Measurements from ENCODE around the gene GNB4.

Gene GNB4

DNA sequence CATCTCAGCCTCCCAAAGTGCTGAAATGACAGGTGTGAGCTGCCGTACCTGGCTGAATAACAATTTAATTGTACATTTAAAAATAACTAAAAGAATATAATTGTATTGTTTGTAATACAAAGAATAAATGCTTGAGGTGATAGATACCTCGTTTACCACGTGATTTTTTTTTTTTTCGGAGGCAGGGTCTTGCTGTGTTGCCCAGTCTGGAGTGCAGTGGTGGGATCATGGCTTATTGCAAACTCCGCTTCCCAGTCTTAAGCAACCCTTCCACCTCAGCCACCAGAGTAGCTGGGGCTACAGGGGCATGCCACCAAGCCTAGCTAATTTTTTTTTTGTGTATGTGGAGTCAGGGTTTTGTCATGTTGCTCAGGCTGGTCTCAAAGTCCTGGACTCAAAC is 87.9 kb downstream of the GNB4 start:
- H3K79me2 ChIP-seq (ENCODE audit: insufficient read depth, low read depth): no peaks in the 10 kb centered on the region
- H3K27ac ChIP-seq: no peak overlapping the region
- no peak overlapping the region for H2AFZ ChIP-seq (ENCODE audit: low read depth)
- peaks cover 3% of the 10 kb centered on the region; the same call in 1 of the 2 replicates for H3K36me3 ChIP-seq (ENCODE audit: insufficient read depth)
- H3K27me3 ChIP-seq (ENCODE audit: insufficient read depth, low read depth): no peaks in the 10 kb centered on the region
- no peak overlapping the region for H3K4me3 ChIP-seq (IDR thresholded peaks at IDR 0.05; ENCODE audit: insufficient read depth, low read depth, low read length)
- no peak overlapping the region for H3K4me2 ChIP-seq
- peaks cover 3% of the 10 kb centered on the region for H3K4me1 ChIP-seq (ENCODE audit: low read depth, poor library complexity, severe bottlenecking)
- TF ChIP-seq, protein P1, sequence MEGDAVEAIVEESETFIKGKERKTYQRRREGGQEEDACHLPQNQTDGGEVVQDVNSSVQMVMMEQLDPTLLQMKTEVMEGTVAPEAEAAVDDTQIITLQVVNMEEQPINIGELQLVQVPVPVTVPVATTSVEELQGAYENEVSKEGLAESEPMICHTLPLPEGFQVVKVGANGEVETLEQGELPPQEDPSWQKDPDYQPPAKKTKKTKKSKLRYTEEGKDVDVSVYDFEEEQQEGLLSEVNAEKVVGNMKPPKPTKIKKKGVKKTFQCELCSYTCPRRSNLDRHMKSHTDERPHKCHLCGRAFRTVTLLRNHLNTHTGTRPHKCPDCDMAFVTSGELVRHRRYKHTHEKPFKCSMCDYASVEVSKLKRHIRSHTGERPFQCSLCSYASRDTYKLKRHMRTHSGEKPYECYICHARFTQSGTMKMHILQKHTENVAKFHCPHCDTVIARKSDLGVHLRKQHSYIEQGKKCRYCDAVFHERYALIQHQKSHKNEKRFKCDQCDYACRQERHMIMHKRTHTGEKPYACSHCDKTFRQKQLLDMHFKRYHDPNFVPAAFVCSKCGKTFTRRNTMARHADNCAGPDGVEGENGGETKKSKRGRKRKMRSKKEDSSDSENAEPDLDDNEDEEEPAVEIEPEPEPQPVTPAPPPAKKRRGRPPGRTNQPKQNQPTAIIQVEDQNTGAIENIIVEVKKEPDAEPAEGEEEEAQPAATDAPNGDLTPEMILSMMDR (conservative IDR thresholded peaks at IDR 0.05; ENCODE audit: low read depth, low read length): no peak
- H4K20me1 ChIP-seq (ENCODE audit: insufficient read depth): no peaks in the 10 kb centered on the region
- H3K9ac ChIP-seq: no peak overlapping the region

DNA sequence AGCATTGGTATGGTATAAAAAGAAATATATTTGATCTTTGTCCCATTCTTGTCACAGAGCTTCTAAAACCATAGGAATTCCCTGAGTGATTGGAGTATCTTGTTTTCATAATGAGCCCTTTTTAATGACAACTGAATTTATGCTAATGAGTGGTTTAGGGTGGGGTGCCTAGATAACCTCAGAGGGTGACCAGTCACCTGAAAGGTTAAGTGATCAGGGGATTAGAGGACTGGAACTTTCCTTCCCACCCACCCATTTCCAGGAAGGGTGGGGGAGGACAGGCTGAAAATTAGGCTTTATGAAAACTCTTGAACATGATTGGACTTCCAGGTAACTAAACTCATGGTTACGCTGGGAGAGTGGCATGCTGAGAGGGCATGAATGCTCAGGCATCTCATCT is 95.3 kb downstream of the GNB4 start:
- peaks cover 7% of the 10 kb centered on the region; the same call in 1 of the 2 replicates for H3K36me3 ChIP-seq (ENCODE audit: insufficient read depth)
- H3K4me3 ChIP-seq (IDR thresholded peaks at IDR 0.05; ENCODE audit: insufficient read depth, low read depth, low read length): no peak overlapping the region
- no peaks in the 10 kb centered on the region for H3K4me1 ChIP-seq (ENCODE audit: low read depth, poor library complexity, severe bottlenecking)
- no peaks in the 10 kb centered on the region for H3K79me2 ChIP-seq (ENCODE audit: insufficient read depth, low read depth)
- no peak overlapping the region for H3K4me2 ChIP-seq
- H3K9ac ChIP-seq: no peak overlapping the region
- no peaks in the 10 kb centered on the region for H4K20me1 ChIP-seq (ENCODE audit: insufficient read depth)
- no peak overlapping the region for H2AFZ ChIP-seq (ENCODE audit: low read depth)
- H3K27me3 ChIP-seq (ENCODE audit: insufficient read depth, low read depth): no peaks in the 10 kb centered on the region
- no peak overlapping the region for H3K27ac ChIP-seq
- TF ChIP-seq, protein P1 (conservative IDR thresholded peaks at IDR 0.05; ENCODE audit: low read depth, low read length): no peak

DNA sequence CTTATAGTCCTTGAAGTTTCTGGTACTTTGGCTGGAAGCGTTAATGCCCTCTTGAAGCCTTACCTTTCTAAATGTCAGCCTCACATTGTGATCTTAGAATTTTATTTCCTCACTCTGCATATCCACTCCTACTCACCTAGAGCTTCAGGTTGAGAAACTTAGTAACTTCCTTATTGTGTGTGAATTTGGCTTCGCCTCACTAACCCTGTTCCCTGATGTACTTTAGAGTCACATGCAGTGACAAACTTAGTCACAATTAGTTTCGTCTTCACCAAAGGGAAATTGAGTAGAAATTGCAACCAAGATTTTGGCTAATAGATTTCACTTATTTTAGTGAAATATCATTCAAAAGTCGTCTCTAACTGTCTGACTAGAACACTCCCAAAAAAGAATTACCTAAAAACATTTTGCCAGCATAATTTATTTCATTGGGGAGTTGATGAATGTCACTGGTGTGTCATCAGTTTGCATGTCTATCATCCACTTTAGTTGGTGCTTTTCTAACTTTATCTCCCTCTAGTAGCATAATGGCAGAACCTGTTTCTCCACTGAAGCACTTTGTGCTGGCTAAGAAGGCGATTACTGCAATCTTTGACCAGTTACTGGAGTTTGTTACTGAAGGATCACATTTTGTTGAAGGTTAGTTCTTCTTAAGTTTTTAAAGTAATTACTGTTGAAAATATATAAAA is 102.8 kb downstream of the GNB4 start:
- Histone ChIP-seq H3K36me3 (ENCODE audit: insufficient read depth) (peaks cover 3% of the 10 kb centered on the region; the same call in 1 of the 2 replicates), H2AFZ (ENCODE audit: low read depth) (peak overlapping the region; percentile 92), H3K27me3 (ENCODE audit: insufficient read depth, low read depth) (no peaks in the 10 kb centered on the region), H3K4me3 (IDR thresholded peaks at IDR 0.05; ENCODE audit: insufficient read depth, low read depth, low read length) (peak overlapping the region; percentile 90), H4K20me1 (ENCODE audit: insufficient read depth) (no peaks in the 10 kb centered on the region), H3K4me1 (ENCODE audit: low read depth, poor library complexity, severe bottlenecking) (peaks cover 9% of the 10 kb centered on the region), H3K4me2 (peak overlapping the region; percentile 66), H3K79me2 (ENCODE audit: insufficient read depth, low read depth) (no peaks in the 10 kb centered on the region; the same call in 1 of the 2 replicates), H3K27ac (no peak overlapping the region), H3K9ac (peak overlapping the region; percentile 56; the same call in 1 of the 2 replicates)
- TF ChIP-seq, protein P1 (conservative IDR thresholded peaks at IDR 0.05; ENCODE audit: low read depth, low read length): no peak

DNA sequence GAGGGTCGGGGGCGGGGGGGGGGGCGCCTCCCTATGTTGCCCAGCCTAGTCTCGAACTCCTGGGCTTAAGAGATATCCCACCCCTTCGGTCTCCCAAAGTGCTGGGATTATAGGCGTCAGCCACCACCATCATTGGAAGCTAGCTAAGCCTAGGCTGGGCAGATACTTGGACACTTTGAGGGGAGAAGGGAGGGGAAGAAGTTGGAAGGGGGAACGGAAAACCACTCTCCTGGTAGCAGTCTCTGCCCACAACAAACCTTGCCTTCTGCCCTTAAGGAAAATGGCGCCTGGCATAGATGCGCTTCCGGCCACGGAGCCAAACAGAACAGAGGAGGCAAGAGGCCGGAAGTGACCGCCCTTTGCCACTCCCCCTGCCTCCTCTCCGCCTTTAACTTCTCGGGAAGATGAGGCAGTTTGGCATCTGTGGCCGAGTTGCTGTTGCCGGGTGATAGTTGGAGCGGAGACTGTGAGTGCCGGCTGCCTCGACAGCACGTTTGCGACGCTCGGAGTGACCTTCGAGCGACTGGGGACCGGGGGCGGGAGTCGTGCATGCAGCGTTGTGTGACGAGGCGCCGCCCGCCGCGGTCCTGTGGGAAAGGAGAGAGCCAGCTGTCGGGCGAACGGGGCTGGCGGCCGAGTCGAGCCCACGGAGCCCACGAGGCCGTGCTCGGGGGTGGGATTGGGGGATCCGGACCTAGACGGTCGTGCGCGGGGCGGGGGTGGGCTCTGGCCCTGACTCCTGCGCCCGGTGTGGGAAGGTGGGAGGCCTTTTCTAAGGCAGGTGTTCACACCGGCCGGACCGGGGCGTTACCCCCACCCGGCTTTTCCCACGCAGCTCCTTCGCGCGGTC is 103.7 kb downstream of the GNB4 start, which contains the start of gene MFN1:
MFN1 (plus strand) TSS at position 365 of the 850 bp plus-strand sequence. CDS start 1,143 bp downstream, outside the sequence.
- TF ChIP-seq, protein P1 (conservative IDR thresholded peaks at IDR 0.05; ENCODE audit: low read depth, low read length): no peak
- Histone ChIP-seq H3K4me2 (peak within 1 kb of the TSS; percentile 66), H3K9ac (peak within 1 kb of the TSS; percentile 56; the same call in 1 of the 2 replicates), H3K4me3 (IDR thresholded peaks at IDR 0.05; ENCODE audit: insufficient read depth, low read depth, low read length) (peak within 1 kb of the TSS; percentile 90), H2AFZ (ENCODE audit: low read depth) (peak within 1 kb of the TSS; percentile 92), H3K36me3 (ENCODE audit: insufficient read depth) (peaks cover 3% of the 10 kb centered on the region; the same call in 1 of the 2 replicates), H3K27ac (no peak within 1 kb of the TSS), H3K79me2 (ENCODE audit: insufficient read depth, low read depth) (no peaks in the 10 kb centered on the region; the same call in 1 of the 2 replicates), H3K4me1 (ENCODE audit: low read depth, poor library complexity, severe bottlenecking) (peaks cover 9% of the 10 kb centered on the region), H3K27me3 (ENCODE audit: insufficient read depth, low read depth) (no peaks in the 10 kb centered on the region), H4K20me1 (ENCODE audit: insufficient read depth) (no peaks in the 10 kb centered on the region)

Measured in KMS-11 (cell line).